ENCODE measurements around the gene JARID2.

The JARID2 gene

GRCh38 chr6:15350386-15351083 is 104.7 kb downstream of the JARID2 start:
- DNase-seq (ENCODE audit: insufficient read length, low spot score), result no peak

GRCh38 chr6:15351631-15352030 is 105.8 kb downstream of the JARID2 start:
- FAIRE-seq (no peak), DNase-seq (ENCODE audit: insufficient read length, low spot score) (no peak)

More at GRCh38 chr6:15350386-15351083, 104.7 kb downstream of the JARID2 start:
- no peak for FAIRE-seq

GRCh38 chr6:15352220-15352619 is 106.4 kb downstream of the JARID2 start:
- DNase-seq (ENCODE audit: insufficient read length, low spot score), result no peak
- no peak for FAIRE-seq

GRCh38 chr6:15352845-15353244 is 107.0 kb downstream of the JARID2 start:
- DNase-seq (ENCODE audit: insufficient read length, low spot score) (no peak), FAIRE-seq (no peak)

- peak; percentile 63 for FAIRE-seq
- DNase-seq (ENCODE audit: insufficient read length, low spot score), result no peak
These were observed 109.8 kb downstream of the JARID2 start for GRCh38 chr6:15355683-15356099.

GRCh38 chr6:15356179-15356578 is 110.3 kb downstream of the JARID2 start:
- FAIRE-seq (no peak), DNase-seq (ENCODE audit: insufficient read length, low spot score) (no peak)

GRCh38 chr6:15356937-15357336 is 111.1 kb downstream of the JARID2 start:
- no peak for FAIRE-seq

GRCh38 chr6:15357782-15358181 is 111.9 kb downstream of the JARID2 start:
- FAIRE-seq (no peak), DNase-seq (ENCODE audit: insufficient read length, low spot score) (no peak)

More at GRCh38 chr6:15356937-15357336, 111.1 kb downstream of the JARID2 start:
- DNase-seq (ENCODE audit: insufficient read length, low spot score), result no peak

GRCh38 chr6:15358579-15359327 is 112.9 kb downstream of the JARID2 start:
- peak; percentile 93 for FAIRE-seq

GRCh38 chr6:15359335-15359862 is 113.5 kb downstream of the JARID2 start:
- FAIRE-seq, result peak; percentile 80

More at GRCh38 chr6:15358579-15359327, 112.9 kb downstream of the JARID2 start:
- DNase-seq (ENCODE audit: insufficient read length, low spot score), result no peak

GRCh38 chr6:15360300-15360699 is 114.4 kb downstream of the JARID2 start:
- no peak for DNase-seq (ENCODE audit: insufficient read length, low spot score)
- FAIRE-seq, result no peak

More at GRCh38 chr6:15359335-15359862, 113.5 kb downstream of the JARID2 start:
- DNase-seq (ENCODE audit: insufficient read length, low spot score), result no peak

GRCh38 chr6:15361197-15361596 is 115.3 kb downstream of the JARID2 start:
- FAIRE-seq, result no peak
- DNase-seq (ENCODE audit: insufficient read length, low spot score), result no peak

- FAIRE-seq, result peak; percentile 71
- no peak for DNase-seq (ENCODE audit: insufficient read length, low spot score)
These were observed 116.6 kb downstream of the JARID2 start for GRCh38 chr6:15362274-15363160.

GRCh38 chr6:15363164-15363522 is 117.3 kb downstream of the JARID2 start:
- FAIRE-seq (no peak), DNase-seq (ENCODE audit: insufficient read length, low spot score) (no peak)

- FAIRE-seq (peak; percentile 94), DNase-seq (ENCODE audit: insufficient read length, low spot score) (peak; percentile 35)
These were observed 117.9 kb downstream of the JARID2 start for GRCh38 chr6:15363523-15364400.

- no peak for FAIRE-seq
- DNase-seq (ENCODE audit: insufficient read length, low spot score), result no peak
These were observed 118.7 kb downstream of the JARID2 start for GRCh38 chr6:15364401-15365037.

GRCh38 chr6:15365273-15365687 is 119.4 kb downstream of the JARID2 start:
- DNase-seq (ENCODE audit: insufficient read length, low spot score), result no peak
- no peak for FAIRE-seq

- FAIRE-seq (no peak), DNase-seq (ENCODE audit: insufficient read length, low spot score) (no peak)
These were observed 120.2 kb downstream of the JARID2 start for GRCh38 chr6:15366003-15366535.

- DNase-seq (ENCODE audit: insufficient read length, low spot score), result no peak
- FAIRE-seq, result no peak
These were observed 121.0 kb downstream of the JARID2 start for GRCh38 chr6:15366879-15367278.
